Thyroid gland (tissue), 4 donors: ENCODE measurements around the gene TSPAN9.

Source experiments
- CTCF ChIP-seq, 6 experiments: fragments of 200-600 bp in 3 of 6; fragments of 450-650 bp in 3 of 6; sonication (generic) in 3 of 6; IDR thresholded peaks; one replicate each; pipeline ENCODE4 v1.5.1; 2016 to 2019; ENCODE audit warnings: antibody characterized with exemption in 6 of 6, mild to moderate bottlenecking in 2 of 6, inconsistent platforms in 1 of 6, moderate library complexity in 1 of 6
- POLR2A ChIP-seq, 2 donors: fragments of 450-650 bp; IDR thresholded peaks; one replicate each; pipeline ENCODE4 v1.6.1; 2017; ENCODE audit warnings: antibody characterized with exemption in 2 of 2, mild to moderate bottlenecking in 2 of 2, moderate library complexity in 1 of 2

GRCh38 chr12:3184485-3184884 lies 107.3 kb downstream of the TSPAN9 start:
- TF ChIP-seq POLR2A (IDR thresholded peaks at IDR 0.05) (no peak), CTCF (IDR thresholded peaks at IDR 0.05) (no peak)
